ENCODE measurements around the gene MAPK10.
A peak's percentile ranks its signal among the peaks of the same experiment; 100 is the strongest.

MAPK10 gene

GRCh38 chr4:86048426-86048825 lies 311.4 kb downstream of the MAPK10 start:
- no peaks in the 10 kb centered on the region for H3K36me3 ChIP-seq (ENCODE audit: control insufficient read depth in 2 of 2, insufficient read depth in 2 of 2, low read length in 2 of 2)
- no peaks in the 10 kb centered on the region for H3K9me3 ChIP-seq (ENCODE audit: control insufficient read depth in 2 of 2, low read length in 2 of 2)
- no peak overlapping the region for H3K9ac ChIP-seq (ENCODE audit: low read length in 2 of 2)
- H3K4me3 ChIP-seq (ENCODE audit: low read length in 2 of 2) = no peak overlapping the region
- H3K27ac ChIP-seq (ENCODE audit: low read length) = no peak overlapping the region
- H3K27me3 ChIP-seq (ENCODE audit: control insufficient read depth in 1 of 2, insufficient read depth in 2 of 2, low read length in 2 of 2) = no peaks in the 10 kb centered on the region
- no peaks in the 10 kb centered on the region for H3K4me1 ChIP-seq (ENCODE audit: control insufficient read depth, insufficient read depth, low read length)

- no peaks in the 10 kb centered on the region for H3K9me3 ChIP-seq (ENCODE audit: control insufficient read depth in 2 of 2, low read length in 2 of 2)
- no peak overlapping the region for H3K9ac ChIP-seq (ENCODE audit: low read length in 2 of 2)
- no peaks in the 10 kb centered on the region for H3K36me3 ChIP-seq (ENCODE audit: control insufficient read depth in 2 of 2, insufficient read depth in 2 of 2, low read length in 2 of 2)
- H3K4me1 ChIP-seq (ENCODE audit: control insufficient read depth, insufficient read depth, low read length) = no peaks in the 10 kb centered on the region
- no peak overlapping the region for H3K27ac ChIP-seq (ENCODE audit: low read length)
- H3K27me3 ChIP-seq (ENCODE audit: control insufficient read depth in 1 of 2, insufficient read depth in 2 of 2, low read length in 2 of 2) = no peaks in the 10 kb centered on the region
- H3K4me3 ChIP-seq (ENCODE audit: low read length in 2 of 2) = no peak overlapping the region
These were observed 315.3 kb downstream of the MAPK10 start for GRCh38 chr4:86044593-86044985.

GRCh38 chr4:86043755-86044592 lies 315.9 kb downstream of the MAPK10 start:
- H3K36me3 ChIP-seq (ENCODE audit: control insufficient read depth in 2 of 2, insufficient read depth in 2 of 2, low read length in 2 of 2) = no peaks in the 10 kb centered on the region
- no peak overlapping the region for H3K9ac ChIP-seq (ENCODE audit: low read length in 2 of 2)
- no peaks in the 10 kb centered on the region for H3K9me3 ChIP-seq (ENCODE audit: control insufficient read depth in 2 of 2, low read length in 2 of 2)
- no peaks in the 10 kb centered on the region for H3K4me1 ChIP-seq (ENCODE audit: control insufficient read depth, insufficient read depth, low read length)
- no peak overlapping the region for H3K4me3 ChIP-seq (ENCODE audit: low read length in 2 of 2)
- no peak overlapping the region for H3K27ac ChIP-seq (ENCODE audit: low read length)
- no peaks in the 10 kb centered on the region for H3K27me3 ChIP-seq (ENCODE audit: control insufficient read depth in 1 of 2, insufficient read depth in 2 of 2, low read length in 2 of 2)

GRCh38 chr4:86038037-86038436 lies 321.8 kb downstream of the MAPK10 start:
- no peak overlapping the region for H3K4me3 ChIP-seq (ENCODE audit: low read length in 2 of 2)
- H3K36me3 ChIP-seq (ENCODE audit: control insufficient read depth in 2 of 2, insufficient read depth in 2 of 2, low read length in 2 of 2) = no peaks in the 10 kb centered on the region
- H3K4me1 ChIP-seq (ENCODE audit: control insufficient read depth, insufficient read depth, low read length) = no peaks in the 10 kb centered on the region
- H3K9ac ChIP-seq (ENCODE audit: low read length in 2 of 2) = no peak overlapping the region
- no peak overlapping the region for H3K27ac ChIP-seq (ENCODE audit: low read length)
- H3K9me3 ChIP-seq (ENCODE audit: control insufficient read depth in 2 of 2, low read length in 2 of 2) = no peaks in the 10 kb centered on the region
- no peaks in the 10 kb centered on the region for H3K27me3 ChIP-seq (ENCODE audit: control insufficient read depth in 1 of 2, insufficient read depth in 2 of 2, low read length in 2 of 2)

GRCh38 chr4:86036736-86037135 lies 323.1 kb downstream of the MAPK10 start:
- Histone ChIP-seq H3K27me3 (ENCODE audit: control insufficient read depth in 1 of 2, insufficient read depth in 2 of 2, low read length in 2 of 2) (no peaks in the 10 kb centered on the region), H3K4me1 (ENCODE audit: control insufficient read depth, insufficient read depth, low read length) (no peaks in the 10 kb centered on the region), H3K36me3 (ENCODE audit: control insufficient read depth in 2 of 2, insufficient read depth in 2 of 2, low read length in 2 of 2) (no peaks in the 10 kb centered on the region), H3K9ac (ENCODE audit: low read length in 2 of 2) (no peak overlapping the region), H3K4me3 (ENCODE audit: low read length in 2 of 2) (no peak overlapping the region), H3K27ac (ENCODE audit: low read length) (no peak overlapping the region), H3K9me3 (ENCODE audit: control insufficient read depth in 2 of 2, low read length in 2 of 2) (no peaks in the 10 kb centered on the region)

GRCh38 chr4:86035688-86036087 lies 324.2 kb downstream of the MAPK10 start:
- Histone ChIP-seq H3K9ac (ENCODE audit: low read length in 2 of 2) (no peak overlapping the region), H3K27ac (ENCODE audit: low read length) (no peak overlapping the region), H3K27me3 (ENCODE audit: control insufficient read depth in 1 of 2, insufficient read depth in 2 of 2, low read length in 2 of 2) (no peaks in the 10 kb centered on the region), H3K4me3 (ENCODE audit: low read length in 2 of 2) (no peak overlapping the region), H3K36me3 (ENCODE audit: control insufficient read depth in 2 of 2, insufficient read depth in 2 of 2, low read length in 2 of 2) (no peaks in the 10 kb centered on the region), H3K9me3 (ENCODE audit: control insufficient read depth in 2 of 2, low read length in 2 of 2) (no peaks in the 10 kb centered on the region), H3K4me1 (ENCODE audit: control insufficient read depth, insufficient read depth, low read length) (no peaks in the 10 kb centered on the region)

- H3K4me1 ChIP-seq (ENCODE audit: control insufficient read depth, insufficient read depth, low read length) = no peaks in the 10 kb centered on the region
- no peak overlapping the region for H3K9ac ChIP-seq (ENCODE audit: low read length in 2 of 2)
- no peak overlapping the region for H3K27ac ChIP-seq (ENCODE audit: low read length)
- H3K27me3 ChIP-seq (ENCODE audit: control insufficient read depth in 1 of 2, insufficient read depth in 2 of 2, low read length in 2 of 2) = no peaks in the 10 kb centered on the region
- no peaks in the 10 kb centered on the region for H3K36me3 ChIP-seq (ENCODE audit: control insufficient read depth in 2 of 2, insufficient read depth in 2 of 2, low read length in 2 of 2)
- H3K4me3 ChIP-seq (ENCODE audit: low read length in 2 of 2) = no peak overlapping the region
- H3K9me3 ChIP-seq (ENCODE audit: control insufficient read depth in 2 of 2, low read length in 2 of 2) = no peaks in the 10 kb centered on the region
These were observed 325.2 kb downstream of the MAPK10 start for GRCh38 chr4:86034616-86035015.

- H3K27ac ChIP-seq (ENCODE audit: low read length) = peak overlapping the region; percentile 31
- no peak overlapping the region for H3K9ac ChIP-seq (ENCODE audit: low read length in 2 of 2)
- peak overlapping the region; percentile 15 to 36 for H3K4me3 ChIP-seq (ENCODE audit: low read length in 2 of 2)
- H3K4me1 ChIP-seq (ENCODE audit: control insufficient read depth, insufficient read depth, low read length) = no peaks in the 10 kb centered on the region
- H3K9me3 ChIP-seq (ENCODE audit: control insufficient read depth in 2 of 2, low read length in 2 of 2) = no peaks in the 10 kb centered on the region
- no peaks in the 10 kb centered on the region for H3K27me3 ChIP-seq (ENCODE audit: control insufficient read depth in 1 of 2, insufficient read depth in 2 of 2, low read length in 2 of 2)
- no peaks in the 10 kb centered on the region for H3K36me3 ChIP-seq (ENCODE audit: control insufficient read depth in 2 of 2, insufficient read depth in 2 of 2, low read length in 2 of 2)
These were observed 326.7 kb downstream of the MAPK10 start for GRCh38 chr4:86033171-86033570.

GRCh38 chr4:86032476-86033022 lies 327.3 kb downstream of the MAPK10 start:
- Histone ChIP-seq H3K9me3 (ENCODE audit: control insufficient read depth in 2 of 2, low read length in 2 of 2) (no peaks in the 10 kb centered on the region), H3K9ac (ENCODE audit: low read length in 2 of 2) (no peak overlapping the region), H3K4me3 (ENCODE audit: low read length in 2 of 2) (peak overlapping the region; percentile 15 to 36), H3K4me1 (ENCODE audit: control insufficient read depth, insufficient read depth, low read length) (no peaks in the 10 kb centered on the region), H3K27ac (ENCODE audit: low read length) (peak overlapping the region; percentile 31), H3K36me3 (ENCODE audit: control insufficient read depth in 2 of 2, insufficient read depth in 2 of 2, low read length in 2 of 2) (no peaks in the 10 kb centered on the region), H3K27me3 (ENCODE audit: control insufficient read depth in 1 of 2, insufficient read depth in 2 of 2, low read length in 2 of 2) (no peaks in the 10 kb centered on the region)

- Histone ChIP-seq H3K4me3 (ENCODE audit: low read length in 2 of 2) (no peak overlapping the region), H3K4me1 (ENCODE audit: control insufficient read depth, insufficient read depth, low read length) (no peaks in the 10 kb centered on the region), H3K27me3 (ENCODE audit: control insufficient read depth in 1 of 2, insufficient read depth in 2 of 2, low read length in 2 of 2) (no peaks in the 10 kb centered on the region), H3K9me3 (ENCODE audit: control insufficient read depth in 2 of 2, low read length in 2 of 2) (no peaks in the 10 kb centered on the region), H3K36me3 (ENCODE audit: control insufficient read depth in 2 of 2, insufficient read depth in 2 of 2, low read length in 2 of 2) (no peaks in the 10 kb centered on the region), H3K9ac (ENCODE audit: low read length in 2 of 2) (no peak overlapping the region), H3K27ac (ENCODE audit: low read length) (no peak overlapping the region)
These were observed 327.9 kb downstream of the MAPK10 start for GRCh38 chr4:86031927-86032326.

GRCh38 chr4:86026720-86027119 lies 333.1 kb downstream of the MAPK10 start:
- H3K4me3 ChIP-seq (ENCODE audit: low read length in 2 of 2) = no peak overlapping the region
- no peaks in the 10 kb centered on the region for H3K27me3 ChIP-seq (ENCODE audit: control insufficient read depth in 1 of 2, insufficient read depth in 2 of 2, low read length in 2 of 2)
- H3K9me3 ChIP-seq (ENCODE audit: control insufficient read depth in 2 of 2, low read length in 2 of 2) = no peaks in the 10 kb centered on the region
- no peaks in the 10 kb centered on the region for H3K36me3 ChIP-seq (ENCODE audit: control insufficient read depth in 2 of 2, insufficient read depth in 2 of 2, low read length in 2 of 2)
- no peaks in the 10 kb centered on the region for H3K4me1 ChIP-seq (ENCODE audit: control insufficient read depth, insufficient read depth, low read length)
- no peak overlapping the region for H3K27ac ChIP-seq (ENCODE audit: low read length)
- no peak overlapping the region for H3K9ac ChIP-seq (ENCODE audit: low read length in 2 of 2)
